Tibial artery (tissue), 4 donors: ENCODE results near the gene TAF11L5.
"Not testable (repeated sequence)": the region's sequence is repeated elsewhere in the genome, so short reads cannot be mapped to it uniquely, and the experiment has no call there.

Experiments used
- DNase-seq, 2 donors: peaks; one replicate each; pipeline ENCODE4 v3.0.0-alpha.2; 2019
- H3K27ac ChIP-seq, 2 donors: fragments of 200-600 bp; sonication (generic) in 1 of 2; 1 replicate in 1 of 2; 2 replicates in 1 of 2; pipeline ENCODE4 v1.5.1; 2018 to 2019; ENCODE audit warnings: mild to moderate bottlenecking in 1 of 2
- H3K27me3 ChIP-seq, 2 donors: fragments of 200-600 bp; sonication (generic) in 1 of 2; one replicate each; pipeline versions ENCODE4 v1.5.1 to v1.6.0; 2016 to 2019
- H3K36me3 ChIP-seq, 3 donors: fragments of 200-600 bp; sonication (generic) in 2 of 3; one replicate each; pipeline ENCODE4 v1.5.1; 2016 to 2019; ENCODE audit warnings: mild to moderate bottlenecking in 2 of 3
- H3K4me1 ChIP-seq, 4 donors: fragments of 200-600 bp; sonication (generic) in 2 of 4; 1 replicate in 3 of 4; 2 replicates in 1 of 4; pipeline ENCODE4 v1.5.1; 2016 to 2019
- H3K4me3 ChIP-seq, 2 donors: fragments of 200-600 bp; sonication (generic) in 1 of 2; 1 replicate in 1 of 2; 2 replicates in 1 of 2; pipeline ENCODE4 v1.5.1; 2018 to 2019; ENCODE audit warnings: mild to moderate bottlenecking in 2 of 2
- H3K9me3 ChIP-seq, 3 donors: fragments of 200-600 bp; sonication (generic) in 1 of 3; one replicate each; pipeline ENCODE4 v1.5.1; 2016 to 2019
- intact Hi-C: fragments of 100-400 bp; cut with DNase I; formaldehyde crosslinking; loops from one replicate; pipeline ENCODE4 v1.15.0; 2023; ENCODE audit warnings: low total_unique reads

The TAF11L5 gene

DNA sequence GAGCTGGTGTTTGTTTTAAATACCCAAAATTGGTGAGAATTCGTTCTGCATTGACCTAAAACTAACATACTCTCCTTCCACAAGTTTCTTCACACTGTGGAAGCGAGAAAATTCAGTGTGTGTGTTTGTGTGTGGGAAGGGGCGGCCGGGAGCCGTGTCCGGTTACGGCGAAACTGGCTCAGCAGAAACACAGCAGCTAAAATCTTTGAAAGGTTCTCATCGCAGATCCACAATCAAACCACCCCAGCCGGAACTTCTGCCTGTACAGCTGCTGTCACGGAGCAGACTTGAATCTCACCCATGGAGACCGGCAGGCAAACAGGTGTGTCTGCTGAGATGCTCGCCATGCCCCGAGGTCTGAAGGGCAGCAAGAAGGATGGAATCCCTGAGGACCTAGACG lies 3.3 kb downstream of the TAF11L5 start, which contains the start of gene TAF11L6:
Gene TAF11L6 (plus strand): TSS at position 301 of the 400 bp plus-strand sequence.
- H3K4me3 ChIP-seq, H3K36me3 ChIP-seq, H3K4me1 ChIP-seq, H3K9me3 ChIP-seq, DNase-seq, H3K27ac ChIP-seq, H3K27me3 ChIP-seq, intact Hi-C loops: not testable (repeated sequence)
